Activated CD8-positive, alpha-beta memory T cell treated with anti-CD3 and anti-CD28 coated beads, Interleukin-2, amount 50 U/mL, for 24 hours (primary cell): ENCODE results near the gene FBXL20.
"Not testable (repeated sequence)": the region's sequence is repeated elsewhere in the genome, so short reads cannot be mapped to it uniquely, and the experiment has no call there.

ENCODE experiments used
- DNase-seq: peaks from one replicate; pipeline ENCODE4 v3.0.0-alpha.2; 2020; ENCODE audit errors: extremely low read depth

Gene FBXL20

GRCh38 chr17:39328815-39329214, 72.6 kb downstream of the FBXL20 start:
- no peak for DNase-seq

- no peak for DNase-seq
Measured at GRCh38 chr17:39327109-39327508, 74.3 kb downstream of the FBXL20 start.

- no peak for DNase-seq
Measured at GRCh38 chr17:39325528-39326240, 75.7 kb downstream of the FBXL20 start.

GRCh38 chr17:39318636-39319035, 82.8 kb downstream of the FBXL20 start:
- no peak for DNase-seq

GRCh38 chr17:39306509-39307212, 94.8 kb downstream of the FBXL20 start:
- no peak for DNase-seq

GRCh38 chr17:39305978-39306377, 95.4 kb downstream of the FBXL20 start:
- DNase-seq: no peak

- DNase-seq: no peak
Measured at GRCh38 chr17:39304188-39304587, 97.2 kb downstream of the FBXL20 start.

- DNase-seq: no peak
Measured at GRCh38 chr17:39294060-39294459, 107.4 kb downstream of the FBXL20 start.

- DNase-seq: not testable (repeated sequence)
Measured at GRCh38 chr17:39292546-39292945, 108.9 kb downstream of the FBXL20 start.

- not testable (repeated sequence) for DNase-seq
Measured at GRCh38 chr17:39286513-39286912, 114.9 kb downstream of the FBXL20 start.

- DNase-seq: no peak
Measured at GRCh38 chr17:39284685-39285084, 116.7 kb downstream of the FBXL20 start.

GRCh38 chr17:39283896-39284295, 117.5 kb downstream of the FBXL20 start:
- DNase-seq: no peak

- no peak for DNase-seq
Measured at GRCh38 chr17:39283098-39283497, 118.3 kb downstream of the FBXL20 start.

- DNase-seq: no peak
Measured at GRCh38 chr17:39281806-39282205, 119.6 kb downstream of the FBXL20 start.

- DNase-seq: not testable (repeated sequence)
Measured at GRCh38 chr17:39278246-39278645, 123.2 kb downstream of the FBXL20 start.

- no peak for DNase-seq
Measured at GRCh38 chr17:39277110-39277509, 124.3 kb downstream of the FBXL20 start.

GRCh38 chr17:39276113-39276512, 125.3 kb downstream of the FBXL20 start:
- no peak for DNase-seq

GRCh38 chr17:39271546-39271945, 129.9 kb downstream of the FBXL20 start:
- DNase-seq: no peak

GRCh38 chr17:39270923-39271322, 130.5 kb downstream of the FBXL20 start:
- no peak for DNase-seq

GRCh38 chr17:39264119-39264518, 137.3 kb downstream of the FBXL20 start:
- DNase-seq: no peak

- DNase-seq: no peak
Measured at GRCh38 chr17:39261286-39261685, 140.1 kb downstream of the FBXL20 start.

GRCh38 chr17:39252788-39253460, 148.5 kb downstream of the FBXL20 start:
- DNase-seq: no peak

GRCh38 chr17:39251997-39252396, 149.4 kb downstream of the FBXL20 start:
- no peak for DNase-seq
